ENCODE results near the gene P2RY8. TPM values are rescaled to one million over a fixed set of nuclear protein-coding genes. Genes with fewer than 3 reads are reported as not detected.

The P2RY8 gene
- total RNA-seq, 1 donor from 2014 or later: not detected

GRCh38 chrX:1536712-1537030 is 314 bp downstream of the P2RY8 start:
- Mint-ChIP-seq H3K27ac (ENCODE audit: unreplicated experiment) (no peak overlapping the region), H3K27me3 (ENCODE audit: unreplicated experiment) (no peaks in the 10 kb centered on the region), H3K9me3 (ENCODE audit: unreplicated experiment) (no peaks in the 10 kb centered on the region), H3K36me3 (ENCODE audit: unreplicated experiment) (no peaks in the 10 kb centered on the region), H3K4me1 (ENCODE audit: unreplicated experiment) (no peaks in the 10 kb centered on the region), H3K4me3 (ENCODE audit: unreplicated experiment) (no peak overlapping the region)
- DNase-seq (ENCODE audit: extremely low spot score, unreplicated experiment): no peak
- TF ChIP-seq CTCF (IDR thresholded peaks at IDR 0.05): no peak

- no peaks in the 10 kb centered on the region for H3K27me3 Mint-ChIP-seq (ENCODE audit: unreplicated experiment)
- H3K4me3 Mint-ChIP-seq (ENCODE audit: unreplicated experiment): no peak overlapping the region
- H3K4me1 Mint-ChIP-seq (ENCODE audit: unreplicated experiment): no peaks in the 10 kb centered on the region
- no peak for TF ChIP-seq CTCF (IDR thresholded peaks at IDR 0.05)
- no peak overlapping the region for H3K27ac Mint-ChIP-seq (ENCODE audit: unreplicated experiment)
- DNase-seq (ENCODE audit: extremely low spot score, unreplicated experiment): no peak
- no peaks in the 10 kb centered on the region for H3K36me3 Mint-ChIP-seq (ENCODE audit: unreplicated experiment)
- H3K9me3 Mint-ChIP-seq (ENCODE audit: unreplicated experiment): no peaks in the 10 kb centered on the region
Observed at GRCh38 chrX:1535241-1536041, 1.5 kb downstream of the P2RY8 start.

GRCh38 chrX:1534301-1535168 is 2.5 kb downstream of the P2RY8 start:
- Mint-ChIP-seq H3K4me3 (ENCODE audit: unreplicated experiment) (no peak overlapping the region), H3K9me3 (ENCODE audit: unreplicated experiment) (no peaks in the 10 kb centered on the region), H3K27me3 (ENCODE audit: unreplicated experiment) (no peaks in the 10 kb centered on the region), H3K27ac (ENCODE audit: unreplicated experiment) (no peak overlapping the region), H3K4me1 (ENCODE audit: unreplicated experiment) (no peaks in the 10 kb centered on the region), H3K36me3 (ENCODE audit: unreplicated experiment) (no peaks in the 10 kb centered on the region)
- peak; percentile 76 for DNase-seq (ENCODE audit: extremely low spot score, unreplicated experiment)
- TF ChIP-seq CTCF (IDR thresholded peaks at IDR 0.05): no peak

- no peak overlapping the region for H3K4me3 Mint-ChIP-seq (ENCODE audit: unreplicated experiment)
- H3K27ac Mint-ChIP-seq (ENCODE audit: unreplicated experiment): no peak overlapping the region
- H3K9me3 Mint-ChIP-seq (ENCODE audit: unreplicated experiment): no peaks in the 10 kb centered on the region
- H3K36me3 Mint-ChIP-seq (ENCODE audit: unreplicated experiment): no peaks in the 10 kb centered on the region
- H3K27me3 Mint-ChIP-seq (ENCODE audit: unreplicated experiment): no peaks in the 10 kb centered on the region
- no peaks in the 10 kb centered on the region for H3K4me1 Mint-ChIP-seq (ENCODE audit: unreplicated experiment)
- no peak for TF ChIP-seq CTCF (IDR thresholded peaks at IDR 0.05)
- DNase-seq (ENCODE audit: extremely low spot score, unreplicated experiment): no peak
Observed at GRCh38 chrX:1533058-1533457, 3.9 kb downstream of the P2RY8 start.

Measured in osteocyte (in vitro differentiated cells).